HG02623 (cell line): ENCODE measurements around the gene HMGCS2.
"Not testable (repeated sequence)": the region's sequence is repeated elsewhere in the genome, so short reads cannot be mapped to it uniquely, and the experiment has no call there.

ENCODE experiments used
- ATAC-seq: cut with Tn5 transposase; IDR thresholded peaks from one replicate; pipeline ENCODE4 v1.9.1; 2021; ENCODE audit warnings: moderate library complexity; ENCODE audit not compliant: unreplicated experiment

The HMGCS2 gene

DNA sequence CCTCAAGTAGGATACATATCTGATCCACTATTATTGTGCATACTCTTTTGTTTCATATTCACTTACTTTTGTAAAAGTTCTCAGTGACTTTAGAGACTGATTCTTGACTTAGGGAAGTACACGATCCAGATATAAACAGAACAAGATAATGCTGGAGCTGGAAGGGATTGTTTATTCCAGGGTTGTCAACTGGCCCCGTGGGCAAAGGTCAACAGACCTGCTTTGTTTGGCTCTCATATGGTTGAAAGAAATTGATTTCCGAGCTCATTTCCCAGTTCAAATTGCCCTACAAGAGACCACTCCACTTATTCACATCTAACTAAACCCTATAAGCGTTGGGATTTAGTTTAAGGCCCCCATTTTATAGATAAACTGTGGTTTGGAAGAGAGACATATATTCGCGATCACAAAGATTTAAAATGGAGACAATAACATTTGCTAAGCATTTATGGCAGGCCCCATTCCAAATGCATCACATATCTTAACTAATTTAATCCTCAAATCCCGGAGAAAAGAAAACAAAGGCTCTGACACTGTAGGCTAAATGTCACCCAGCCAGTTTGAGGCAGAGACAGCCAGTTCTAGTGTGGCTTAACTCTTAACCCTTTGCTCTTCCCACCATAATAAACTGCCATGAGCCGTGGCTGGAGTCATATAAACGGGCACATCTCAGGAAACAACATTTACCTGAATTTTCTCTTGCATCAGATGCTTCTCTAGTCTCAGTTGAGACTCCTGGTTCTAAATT, 21.9 kb upstream of the HMGCS2 start:
- no peak for ATAC-seq

DNA sequence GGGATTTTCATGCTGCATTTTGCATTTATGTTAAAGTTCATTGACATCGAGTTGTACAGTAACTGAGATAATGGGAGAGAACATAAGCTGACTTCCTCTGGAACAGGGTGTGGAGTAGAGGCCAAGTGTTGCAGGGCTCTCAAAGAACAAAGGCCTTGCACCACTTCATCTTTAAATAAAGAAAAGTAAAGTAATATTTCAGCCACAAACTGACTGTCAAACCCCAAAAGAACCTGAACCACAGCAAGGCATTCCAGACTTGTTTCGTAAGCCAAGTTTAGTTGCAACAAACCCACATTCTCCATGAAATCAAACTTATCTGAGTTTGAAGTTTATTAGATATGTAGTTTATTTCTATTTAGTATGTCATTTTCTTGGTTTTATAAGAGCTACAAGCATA, 19.1 kb upstream of the HMGCS2 start:
- ATAC-seq = no peak

DNA sequence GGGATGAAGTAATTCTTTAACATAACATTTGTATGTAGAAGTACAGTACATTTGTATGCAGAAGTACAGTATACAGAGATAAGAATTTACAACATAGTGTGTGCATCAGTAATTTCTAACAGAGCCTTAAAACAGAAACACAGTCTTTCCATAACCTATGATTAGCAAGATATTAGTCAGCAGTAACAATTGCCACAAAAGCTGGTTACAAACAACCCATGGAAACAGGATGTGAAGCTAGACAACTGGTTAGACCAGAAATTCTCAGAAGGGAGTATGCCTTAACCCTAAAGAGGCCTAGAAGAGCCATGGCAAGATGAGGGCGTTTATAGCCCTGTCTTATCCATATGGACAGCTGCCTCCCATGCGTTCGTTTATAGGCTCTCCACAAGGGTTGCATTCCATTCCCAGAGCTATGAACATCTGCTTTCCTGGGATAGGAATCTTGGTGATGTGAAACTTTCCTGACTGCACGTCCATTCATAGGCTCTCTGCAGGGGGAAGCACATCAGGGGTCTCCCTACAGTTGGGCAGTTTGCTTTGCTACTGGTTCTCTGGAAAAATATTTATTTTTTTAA, 17.9 kb upstream of the HMGCS2 start:
- not testable (repeated sequence) for ATAC-seq

DNA sequence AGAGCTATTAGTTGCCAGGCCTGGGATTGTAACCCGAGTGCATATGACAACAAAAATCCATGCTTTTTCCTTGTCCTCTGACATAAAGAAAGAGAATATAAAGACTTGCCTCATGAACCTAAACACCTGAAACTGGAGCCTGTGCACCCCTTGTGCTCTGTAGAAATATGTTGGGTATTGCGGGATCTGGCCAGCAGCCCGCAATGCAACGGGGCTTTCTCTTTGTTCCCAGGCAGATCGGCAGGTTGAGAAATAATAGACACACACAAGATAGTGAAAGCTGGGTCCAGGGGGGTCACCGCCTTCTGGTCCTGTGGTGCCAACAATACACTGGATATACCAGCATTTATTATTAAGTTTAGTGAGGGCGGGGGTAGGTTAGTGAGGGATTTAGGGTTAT, 17.3 kb upstream of the HMGCS2 start:
- not testable (repeated sequence) for ATAC-seq

DNA sequence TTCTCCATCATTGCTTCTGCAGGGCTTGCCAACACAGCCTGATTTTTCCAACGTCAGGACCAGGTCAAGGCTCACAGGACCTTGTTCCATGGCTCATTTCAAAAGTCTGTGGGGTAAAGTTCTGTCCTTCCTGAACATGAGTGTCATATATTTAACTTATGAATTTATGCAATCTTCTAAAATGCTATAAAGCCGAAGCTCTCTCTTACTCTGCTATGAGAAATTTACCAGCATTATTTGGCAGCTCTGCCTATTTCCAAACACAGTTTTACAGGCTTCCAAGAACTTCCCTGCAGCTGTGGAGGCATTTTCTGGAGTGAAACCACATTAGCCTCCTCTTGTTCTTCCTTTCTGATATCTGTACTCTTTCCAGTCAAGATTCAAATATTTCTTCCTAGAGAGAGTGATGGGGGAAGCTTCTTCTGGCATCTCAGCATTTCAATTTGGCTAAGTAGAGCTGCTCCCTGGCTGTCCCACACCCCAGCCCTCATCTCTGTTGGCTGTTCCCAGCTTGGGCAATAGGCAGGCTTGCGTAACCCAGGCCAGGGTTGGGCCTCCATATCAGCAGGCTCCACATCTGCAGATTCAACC, 15.6 kb upstream of the HMGCS2 start:
- no peak for ATAC-seq

DNA sequence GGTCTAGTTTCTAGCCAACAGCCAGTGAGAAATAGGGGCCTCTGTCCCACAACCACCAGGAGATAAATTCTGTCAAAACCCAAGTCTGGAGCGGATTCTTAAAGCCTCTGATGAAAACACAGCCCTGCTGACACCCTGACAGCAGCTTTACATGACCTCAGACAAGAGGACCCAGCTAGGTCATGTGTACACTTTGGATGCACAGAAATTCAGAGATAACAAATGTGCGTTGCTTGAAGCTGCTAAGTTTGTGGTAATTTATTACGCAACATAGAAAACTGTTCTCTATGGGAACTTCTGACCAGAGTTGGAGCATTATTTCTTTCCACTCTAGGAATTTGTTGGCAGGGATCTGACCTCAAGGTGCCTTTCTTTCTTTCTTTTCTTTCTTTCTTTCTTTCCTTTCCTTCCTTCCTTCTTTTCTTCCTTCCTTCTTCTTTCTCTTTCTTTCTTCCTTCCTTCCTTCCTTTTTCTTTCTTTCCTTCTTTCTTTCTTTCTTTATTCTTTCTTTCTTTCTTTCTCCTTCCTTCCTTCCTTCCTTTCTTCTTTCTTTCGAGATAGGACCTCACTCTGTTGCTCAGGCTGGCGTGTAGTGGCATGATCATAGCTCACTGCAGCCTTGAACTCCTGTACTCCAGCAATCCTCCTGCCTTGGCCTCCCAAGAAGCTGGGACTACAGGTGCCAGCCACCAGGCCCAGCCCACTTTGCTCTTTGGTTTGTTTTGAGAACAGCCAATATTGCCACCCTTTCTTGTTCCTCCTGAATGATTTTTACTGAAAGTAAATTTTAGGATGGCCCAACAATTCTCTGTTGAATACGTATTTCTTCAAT, 14.9 kb upstream of the HMGCS2 start:
- ATAC-seq = no peak

DNA sequence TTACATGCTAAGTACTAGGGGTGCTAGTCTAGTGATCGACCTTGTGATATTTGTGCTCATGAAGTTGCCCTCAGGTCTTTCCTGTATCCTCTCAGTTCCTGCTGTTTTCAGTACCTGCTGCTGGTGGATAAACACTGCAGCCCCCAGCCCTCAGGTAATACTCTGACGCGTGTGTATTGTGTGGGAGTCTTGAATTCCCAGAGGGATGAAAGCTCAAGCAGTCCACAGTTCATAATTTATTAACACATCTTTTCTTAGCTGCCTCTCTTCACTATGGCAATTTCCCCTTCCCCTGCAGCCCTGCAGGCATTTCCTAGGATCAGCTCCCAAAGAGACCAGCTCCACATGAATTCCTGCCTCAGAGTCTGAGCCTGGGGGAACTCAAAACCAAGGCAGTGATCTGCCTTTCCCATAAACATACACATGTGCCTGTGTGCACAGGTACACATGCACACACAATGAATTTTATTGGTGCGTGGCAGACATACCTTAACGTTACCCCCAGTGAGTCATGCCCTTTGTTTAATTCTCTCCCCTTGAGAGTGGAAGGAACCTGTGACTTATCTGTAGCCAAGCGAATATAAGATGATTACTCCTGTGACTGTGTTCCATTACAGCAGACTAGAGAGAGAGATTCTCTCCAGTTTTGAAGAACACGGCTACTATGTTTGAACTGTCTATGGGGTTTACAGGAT, 14.1 kb upstream of the HMGCS2 start:
- no peak for ATAC-seq

DNA sequence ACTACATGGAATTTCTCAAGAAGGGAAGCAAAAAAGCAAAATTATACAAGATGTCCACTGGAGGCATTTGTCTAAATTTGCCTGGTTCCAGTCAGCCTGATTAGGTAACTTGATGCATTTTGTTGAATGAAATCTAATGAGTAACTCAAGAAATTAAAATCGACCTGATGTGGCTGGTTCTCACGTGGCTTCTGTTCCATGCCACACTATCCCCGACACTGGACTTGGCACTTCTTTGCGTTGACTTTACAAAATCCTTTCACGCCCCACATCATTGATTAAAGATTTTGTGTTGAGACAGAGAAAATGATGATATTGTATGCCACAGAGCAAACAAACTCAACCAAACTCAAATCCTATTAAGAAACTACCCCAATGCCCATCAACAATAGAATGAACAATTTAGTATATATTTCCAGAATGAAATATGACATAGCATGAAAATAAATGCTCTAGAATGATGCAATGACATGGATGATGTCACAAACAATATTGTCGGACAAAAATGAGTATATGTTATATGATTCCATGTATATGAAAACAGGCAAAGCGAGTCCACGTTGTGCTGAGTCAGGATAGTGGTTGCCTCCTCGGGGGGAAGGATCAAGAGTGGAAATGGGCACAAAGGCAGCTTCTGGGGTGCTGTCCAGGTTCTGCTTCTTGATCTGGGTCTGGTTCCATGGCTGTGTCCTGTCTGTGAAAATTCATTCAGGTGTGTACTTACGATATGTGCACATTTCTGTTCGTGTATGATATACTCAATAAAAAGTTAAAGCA, 12.9 kb upstream of the HMGCS2 start:
- no peak for ATAC-seq

DNA sequence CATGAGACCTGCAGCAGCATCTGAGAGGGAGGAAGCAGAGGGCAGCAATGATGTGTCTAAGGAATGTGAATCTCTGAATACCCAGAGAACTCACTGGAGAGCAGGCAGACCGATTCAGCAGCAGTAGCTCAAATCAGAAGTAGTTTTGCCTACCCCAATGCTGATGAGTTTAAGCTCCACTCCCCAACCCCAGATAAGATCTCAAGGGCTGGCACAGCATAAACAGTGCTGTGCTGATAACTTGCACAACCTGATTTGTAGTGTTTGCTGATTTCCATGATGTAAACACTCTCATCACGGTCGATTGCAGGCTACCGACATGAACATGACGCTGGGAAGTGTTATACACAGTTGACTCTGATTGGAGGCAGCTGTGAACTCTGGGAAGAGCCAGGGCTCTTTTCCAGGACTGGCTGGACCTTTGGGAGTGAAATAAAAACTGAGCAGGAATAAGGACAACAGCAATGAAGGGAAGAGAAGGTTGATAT, 11.2 kb upstream of the HMGCS2 start:
- ATAC-seq = no peak

DNA sequence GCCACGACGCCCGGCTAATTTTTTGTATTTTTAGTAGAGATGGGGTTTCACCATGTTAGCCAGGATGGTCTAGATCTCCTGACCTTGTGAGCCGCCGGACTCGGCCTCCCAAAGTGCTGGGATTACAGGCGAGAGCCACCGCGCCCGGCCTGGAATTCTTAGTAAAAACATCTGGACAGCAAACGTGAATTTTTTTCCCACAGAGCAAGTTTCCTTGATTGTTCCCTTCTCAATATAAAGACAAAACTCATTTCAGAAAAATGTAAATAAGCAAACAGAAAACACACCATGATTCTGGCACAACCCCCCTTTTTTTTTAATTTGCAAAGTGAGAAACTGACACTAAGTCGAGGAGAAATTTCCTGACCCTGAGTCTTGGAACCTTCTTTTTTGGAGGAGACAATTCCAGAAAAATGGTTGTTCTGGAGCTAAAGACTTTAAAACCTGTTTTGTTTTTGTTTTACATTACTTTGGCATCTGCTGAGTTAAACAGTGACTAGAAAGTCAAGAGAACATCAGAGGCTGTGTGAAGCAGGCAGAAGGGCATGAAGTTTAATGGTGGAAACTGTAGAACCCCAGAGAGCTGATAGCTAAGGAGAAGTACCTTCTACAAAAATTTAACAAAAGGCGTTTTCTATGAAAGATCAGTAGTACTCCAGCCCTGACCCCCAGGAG, 10.3 kb upstream of the HMGCS2 start:
- no peak for ATAC-seq

DNA sequence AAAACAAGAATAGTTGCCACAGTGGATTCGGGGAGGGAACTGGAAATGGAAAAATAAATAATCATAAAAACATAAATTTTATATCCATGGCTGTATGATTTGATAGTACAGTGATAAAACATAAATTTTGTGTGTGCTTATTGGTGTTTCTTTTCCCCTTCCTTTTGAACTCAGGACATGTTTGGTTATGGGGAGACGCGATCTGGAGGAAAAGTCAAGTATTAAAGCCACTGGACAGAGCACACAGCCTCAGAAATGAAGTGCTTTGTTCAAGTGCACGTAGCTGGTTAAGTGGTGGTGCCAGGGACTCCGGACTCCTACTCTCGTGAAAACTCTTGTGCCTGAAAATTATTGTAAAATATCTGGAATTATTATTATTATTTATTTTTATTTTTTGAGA, 9.7 kb upstream of the HMGCS2 start:
- ATAC-seq = no peak

DNA sequence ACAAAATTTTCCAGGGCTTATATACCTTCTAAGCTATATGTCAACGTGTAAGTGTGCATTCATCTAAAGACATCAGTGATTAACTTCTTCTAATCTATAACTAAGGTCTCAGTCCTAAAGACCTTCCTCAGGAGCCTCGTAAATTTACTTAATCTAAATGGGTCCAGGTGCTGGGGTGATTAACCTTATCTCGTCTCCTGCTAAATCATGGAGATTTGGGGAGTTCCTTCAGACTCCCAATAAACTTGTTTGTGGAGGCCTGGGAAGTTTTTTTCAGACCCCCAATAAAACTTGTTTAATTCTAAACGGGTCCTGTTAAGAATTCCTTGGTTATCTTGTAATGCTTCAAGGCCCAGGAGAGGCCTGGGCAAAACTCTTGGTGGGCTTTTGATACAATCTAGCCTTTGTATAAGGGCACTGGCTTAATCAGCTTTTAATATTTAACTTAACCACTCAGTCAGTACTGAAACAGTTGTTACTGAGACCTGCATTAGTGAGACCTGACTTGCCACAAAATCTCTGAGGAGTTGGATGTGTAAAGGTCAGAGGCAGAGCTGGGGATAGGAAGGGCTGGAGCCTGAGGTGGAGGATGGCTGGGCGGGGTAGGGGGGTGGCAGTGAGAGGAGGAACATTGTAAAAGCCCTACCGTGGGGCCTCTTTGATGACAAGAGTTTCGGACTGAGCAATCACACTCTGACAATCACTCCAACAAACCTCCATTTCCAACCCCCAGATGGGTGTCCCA, 6.2 kb upstream of the HMGCS2 start:
- no peak for ATAC-seq

DNA sequence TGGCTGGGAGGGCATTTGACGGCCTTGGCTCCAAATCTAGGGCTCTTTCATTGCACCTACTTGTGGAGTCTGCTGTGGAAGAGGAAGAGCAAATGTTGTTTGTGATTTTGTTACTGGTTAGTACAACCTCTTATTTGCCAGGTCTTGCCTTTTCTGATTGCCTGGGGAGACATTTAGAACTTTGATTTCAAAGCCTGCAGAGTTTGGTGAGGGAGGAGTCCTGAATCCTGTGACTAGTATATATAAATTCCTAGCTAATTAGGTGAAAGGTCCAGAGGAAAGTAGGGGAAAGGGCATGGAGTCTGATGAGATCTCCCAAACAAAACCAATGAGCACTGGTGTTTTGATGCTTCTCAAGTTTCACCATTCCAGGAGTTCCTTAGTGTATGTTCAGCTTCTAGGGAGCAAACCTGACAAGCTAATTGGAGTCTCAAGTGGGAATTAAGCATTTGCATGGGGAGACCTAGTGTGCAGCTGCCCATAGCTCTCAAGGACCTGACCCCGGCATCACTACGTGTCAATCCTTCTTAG, 5.1 kb upstream of the HMGCS2 start:
- no peak for ATAC-seq

DNA sequence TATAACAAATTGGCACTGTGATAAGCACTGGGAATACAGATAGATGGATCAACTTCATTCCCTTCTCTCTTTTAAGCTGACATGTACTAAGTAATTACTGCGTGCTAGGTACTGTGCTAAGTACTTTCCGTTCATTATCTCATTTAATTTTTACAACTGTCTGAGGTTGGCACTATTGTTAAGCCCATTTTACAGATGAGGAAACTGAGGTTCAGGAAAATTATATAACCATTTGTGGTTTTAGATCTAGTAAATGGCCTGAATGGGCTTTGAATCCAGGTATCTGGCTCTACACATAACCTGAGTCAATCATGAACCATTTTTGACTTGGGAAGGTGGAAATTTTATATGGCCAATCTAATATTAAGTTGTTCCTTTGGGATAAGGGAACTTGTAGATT, 3.6 kb upstream of the HMGCS2 start:
- ATAC-seq = no peak

DNA sequence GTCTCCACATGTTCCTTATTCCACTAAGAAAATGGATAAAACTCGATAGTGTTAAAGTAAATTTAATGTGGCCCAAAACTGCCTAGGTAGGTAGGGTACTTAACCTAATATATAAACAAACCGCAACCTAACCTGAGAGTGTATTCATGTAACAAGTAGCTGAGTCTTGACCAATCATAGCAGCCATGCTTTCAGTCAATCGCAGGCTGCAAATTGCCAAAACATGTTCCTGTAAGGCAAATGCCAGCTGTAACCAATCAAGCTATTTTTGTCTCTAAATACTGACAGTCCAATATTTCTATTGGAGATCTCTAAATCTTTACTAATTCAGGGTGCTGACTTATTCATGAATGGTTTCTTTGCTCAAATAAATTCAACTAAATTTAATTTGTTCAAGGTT, 3.1 kb upstream of the HMGCS2 start:
- ATAC-seq = no peak

DNA sequence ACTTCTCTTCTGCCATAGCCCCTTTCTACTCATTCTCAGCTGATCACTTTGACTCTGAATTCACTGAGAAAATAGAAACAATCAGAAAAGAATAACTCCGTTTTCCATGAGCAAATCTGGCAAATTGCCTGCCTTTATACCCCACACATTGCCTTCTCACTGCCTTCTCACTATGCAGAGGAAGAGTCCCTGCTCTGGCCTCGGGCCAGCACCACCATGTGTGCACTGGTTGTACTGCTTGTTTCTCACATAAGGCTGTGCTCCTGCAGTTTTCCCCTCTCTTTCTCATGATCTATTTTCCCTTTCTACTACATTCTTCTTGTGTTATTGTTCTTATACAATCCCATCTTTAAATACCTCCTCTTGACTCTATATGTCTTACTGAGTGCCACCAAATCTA, 2.3 kb upstream of the HMGCS2 start:
- no peak for ATAC-seq

DNA sequence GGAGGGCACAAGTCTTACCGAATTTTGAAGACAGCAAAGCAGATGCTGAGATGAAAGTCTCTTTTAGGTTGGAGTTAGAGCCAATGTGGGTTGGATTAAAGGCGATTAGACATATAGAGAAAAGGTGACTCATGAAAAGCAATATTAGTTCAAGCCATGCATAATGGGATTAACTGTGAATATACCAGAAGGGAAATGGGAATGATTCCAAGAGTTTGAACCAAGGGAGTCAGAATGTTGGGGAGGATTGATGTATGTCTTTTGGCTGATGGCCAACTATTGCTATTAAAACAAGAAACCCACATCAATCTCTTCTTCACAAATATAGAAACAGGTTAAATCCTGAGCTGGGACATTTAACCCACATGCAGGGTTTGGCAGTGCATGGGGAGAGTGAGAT, 1.2 kb downstream of the HMGCS2 start:
- no peak for ATAC-seq

DNA sequence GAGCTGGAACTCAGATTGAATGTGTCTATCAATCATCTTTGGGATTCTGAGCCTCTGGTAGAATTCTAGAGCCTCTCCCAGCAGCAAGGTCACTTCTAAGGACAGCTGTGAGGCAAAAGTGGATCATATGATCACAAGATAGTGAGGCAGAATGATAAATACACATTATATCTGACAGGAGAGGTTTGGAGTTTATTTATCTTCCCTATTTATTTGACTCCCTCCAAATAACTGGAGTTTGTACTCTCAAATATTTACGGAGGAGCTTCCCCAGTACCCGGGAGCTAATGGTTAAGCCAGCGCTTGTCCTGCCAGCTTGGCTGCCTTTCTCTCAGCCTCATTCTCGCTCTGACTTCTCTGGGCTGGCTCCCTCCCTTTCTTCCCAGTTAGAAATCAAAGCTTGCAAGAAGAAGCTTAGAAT, 2.3 kb downstream of the HMGCS2 start:
- ATAC-seq = no peak

DNA sequence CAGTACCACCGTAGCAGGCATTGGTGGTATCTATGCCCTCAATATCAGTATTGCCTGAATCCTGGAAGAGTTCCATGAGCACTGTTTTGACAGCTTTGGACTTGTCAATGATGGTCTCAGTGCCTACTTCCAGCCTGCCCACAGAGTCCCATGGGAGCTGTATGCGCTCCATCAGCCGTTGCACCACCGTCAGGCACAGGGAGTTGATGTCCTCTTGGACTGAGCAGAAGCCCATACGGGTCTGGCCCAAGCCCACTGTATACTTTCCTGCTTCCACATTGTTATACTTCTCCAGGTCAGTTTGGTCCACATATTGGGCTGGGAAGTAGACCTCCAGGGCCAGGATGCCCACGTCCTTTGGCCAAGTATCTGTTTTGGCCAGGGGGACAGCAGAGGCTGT, 4.5 kb downstream of the HMGCS2 start:
- no peak for ATAC-seq
